ENCODE measurements around the gene ROR1.
"Not testable (repeated sequence)": the region's sequence is repeated elsewhere in the genome, so short reads cannot be mapped to it uniquely, and the experiment has no call there.

ROR1 gene

GRCh38 chr1:63794354-63794753 lies 20.5 kb downstream of the ROR1 start:
- DNase-seq, result no peak
- no peak for ATAC-seq

- DNase-seq (no peak), ATAC-seq (no peak)
Measured at GRCh38 chr1:63794939-63795378, 21.1 kb downstream of the ROR1 start.

GRCh38 chr1:63795455-63795854 lies 21.6 kb downstream of the ROR1 start:
- DNase-seq (no peak), ATAC-seq (no peak)

GRCh38 chr1:63797056-63797726 lies 23.4 kb downstream of the ROR1 start:
- DNase-seq (no peak), ATAC-seq (no peak)

- DNase-seq (no peak), ATAC-seq (no peak)
Measured at GRCh38 chr1:63798284-63798683, 24.5 kb downstream of the ROR1 start.

- DNase-seq (no peak), ATAC-seq (no peak)
Measured at GRCh38 chr1:63799307-63799706, 25.5 kb downstream of the ROR1 start.

GRCh38 chr1:63799820-63800219 lies 26.0 kb downstream of the ROR1 start:
- DNase-seq (no peak), ATAC-seq (no peak)

GRCh38 chr1:63802109-63802508 lies 28.3 kb downstream of the ROR1 start:
- no peak for ATAC-seq

GRCh38 chr1:63804829-63805484 lies 31.1 kb downstream of the ROR1 start:
- no peak for DNase-seq
- no peak for ATAC-seq

More at GRCh38 chr1:63802109-63802508, 28.3 kb downstream of the ROR1 start:
- DNase-seq, result no peak

- ATAC-seq (no peak), DNase-seq (no peak)
Measured at GRCh38 chr1:63807046-63807445, 33.2 kb downstream of the ROR1 start.

- ATAC-seq (no peak), DNase-seq (no peak)
Measured at GRCh38 chr1:63810936-63811469, 37.2 kb downstream of the ROR1 start.

- ATAC-seq (no peak), DNase-seq (no peak)
Measured at GRCh38 chr1:63812071-63812700, 38.4 kb downstream of the ROR1 start.

GRCh38 chr1:63813829-63814277 lies 40.0 kb downstream of the ROR1 start:
- no peak for ATAC-seq
- no peak for DNase-seq

GRCh38 chr1:63816217-63816815 lies 42.5 kb downstream of the ROR1 start:
- ATAC-seq, result not testable (repeated sequence)

GRCh38 chr1:63817152-63817667 lies 43.4 kb downstream of the ROR1 start:
- DNase-seq (no peak), ATAC-seq (no peak)

More at GRCh38 chr1:63816217-63816815, 42.5 kb downstream of the ROR1 start:
- not testable (repeated sequence) for DNase-seq

- ATAC-seq (no peak), DNase-seq (no peak)
Measured at GRCh38 chr1:63817700-63818099, 43.9 kb downstream of the ROR1 start.

- no peak for ATAC-seq
- no peak for DNase-seq
Measured at GRCh38 chr1:63818567-63819325, 44.9 kb downstream of the ROR1 start.

GRCh38 chr1:63819795-63820194 lies 46.0 kb downstream of the ROR1 start:
- ATAC-seq, result no peak
- no peak for DNase-seq

GRCh38 chr1:63821091-63822005 lies 47.5 kb downstream of the ROR1 start:
- ATAC-seq, result no peak
- no peak for DNase-seq

GRCh38 chr1:63822540-63822939 lies 48.7 kb downstream of the ROR1 start:
- DNase-seq, result no peak
- ATAC-seq, result no peak

Measured in stimulated activated naive CD8-positive, alpha-beta T cell treated with anti-CD3 and anti-CD28 coated beads, Interleukin-15, Interleukin-2, amounts not matched to agents 100 U/mL and 50 U/mL, for 24 hours (primary cell).